Ovary (tissue), 3 donors: ENCODE measurements around the gene DACT1.

Experiments
- CTCF ChIP-seq, 3 donors: fragments of 450-650 bp in 2 of 3; fragments of 200-600 bp in 1 of 3; IDR thresholded peaks; one replicate each; pipeline versions ENCODE4 v1.5.1 to v1.8.0; 2016 to 2022; ENCODE audit warnings: antibody characterized with exemption in 3 of 3, mild to moderate bottlenecking in 1 of 3
- EP300 ChIP-seq: sonication (generic); formaldehyde crosslinking; IDR thresholded peaks from one replicate; pipeline ENCODE4 v1.6.1; 2017; ENCODE audit warnings: antibody characterized with exemption
- donor health status: DM: no; HTN: no; CAD: no.

- no peak for TF ChIP-seq CTCF (IDR thresholded peaks at IDR 0.05)
- TF ChIP-seq EP300 = no peak
Measured at GRCh38 chr14:58690801-58691516, 53.2 kb downstream of the DACT1 start.
